ENCODE results near the gene G6PC1. TPM values are rescaled to one million over a fixed set of nuclear protein-coding genes. Genes with fewer than 3 reads are reported as not detected.
"Not testable (repeated sequence)": the region's sequence is repeated elsewhere in the genome, so short reads cannot be mapped to it uniquely, and the experiment has no call there.

G6PC1 gene
- total RNA-seq, 1 experiment from 2014 or later: not detected

DNA sequence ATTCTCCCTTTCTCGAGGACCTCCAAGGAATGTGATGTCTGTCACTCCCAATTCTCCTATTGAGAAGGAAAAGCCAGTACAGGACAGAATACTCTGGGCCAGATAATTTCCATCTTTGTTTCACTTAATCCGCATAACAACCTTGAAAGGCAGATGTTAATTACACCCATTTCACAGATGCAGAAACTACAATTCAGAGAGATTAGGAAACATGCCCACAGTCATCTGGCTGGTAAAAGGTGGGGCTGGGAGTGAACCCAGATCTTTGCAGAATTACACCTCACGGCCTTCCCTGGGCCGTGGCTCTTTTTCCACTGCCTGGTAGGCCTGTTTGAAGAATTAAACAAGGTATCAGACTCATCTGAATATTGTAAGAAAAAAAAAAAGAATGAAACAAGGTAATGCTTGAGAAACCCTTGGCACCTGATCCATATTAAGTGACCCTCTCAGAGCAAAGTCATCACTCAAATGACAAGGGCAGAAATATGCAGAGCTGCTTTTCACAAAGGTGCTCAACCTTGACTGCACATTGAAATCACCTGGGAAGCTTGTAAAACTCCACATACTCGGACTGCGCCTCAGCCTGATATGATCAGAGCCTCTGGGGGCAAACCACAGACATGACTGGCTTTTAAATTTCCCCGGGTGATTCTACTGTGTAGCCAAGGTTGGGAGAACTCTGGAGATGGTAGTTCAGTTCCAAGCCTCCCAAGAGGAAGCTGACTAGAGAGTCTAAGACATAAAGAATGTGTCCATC is 16.6 kb upstream of the G6PC1 start:
- DNase-seq: peak; percentile 7 to 86
- ChIA-PET CTCF (interaction anchor here (0.7 kb wide), 1 partner anchor 521 kb away, joined by 3 read pairs; no protein-coding TSS in a partner anchor), POLR2A (ENCODE audit: unreplicated experiment) (no interaction called here)
- H2AFZ ChIP-seq: no peak overlapping the region
- peaks cover 4% of the 10 kb centered on the region; the same call in 1 of the 2 replicates for H3F3A ChIP-seq (ENCODE audit: insufficient read depth, low read depth)
- H4K20me1 ChIP-seq (ENCODE audit: insufficient read depth): no peaks in the 10 kb centered on the region
- no peaks in the 10 kb centered on the region for H3K36me3 ChIP-seq (ENCODE audit: low read depth)
- no peak overlapping the region for H3K4me3 ChIP-seq
- H3K27ac ChIP-seq: no peak overlapping the region
- intact Hi-C loops (cut with micrococcal nuclease; ENCODE audit: unreplicated experiment): no loop called here
- no TSS peak for BruUV-seq (replicated peaks)
- no peaks in the 10 kb centered on the region for H3K4me1 ChIP-seq (replicated peaks; ENCODE audit: insufficient read depth)
- no peak overlapping the region for H3K4me2 ChIP-seq
- H3K9me2 ChIP-seq (ENCODE audit: insufficient read depth): no peaks in the 10 kb centered on the region
- no peaks in the 10 kb centered on the region for H3K79me2 ChIP-seq (ENCODE audit: low read depth)
- peaks cover 12% of the 10 kb centered on the region for H3K27me3 ChIP-seq (ENCODE audit: insufficient read depth, low read depth)
- no peak for TF ChIP-seq EZH2 (IDR thresholded peaks at IDR 0.05; ENCODE audit: low read depth)
- TF ChIP-seq, protein P1, sequence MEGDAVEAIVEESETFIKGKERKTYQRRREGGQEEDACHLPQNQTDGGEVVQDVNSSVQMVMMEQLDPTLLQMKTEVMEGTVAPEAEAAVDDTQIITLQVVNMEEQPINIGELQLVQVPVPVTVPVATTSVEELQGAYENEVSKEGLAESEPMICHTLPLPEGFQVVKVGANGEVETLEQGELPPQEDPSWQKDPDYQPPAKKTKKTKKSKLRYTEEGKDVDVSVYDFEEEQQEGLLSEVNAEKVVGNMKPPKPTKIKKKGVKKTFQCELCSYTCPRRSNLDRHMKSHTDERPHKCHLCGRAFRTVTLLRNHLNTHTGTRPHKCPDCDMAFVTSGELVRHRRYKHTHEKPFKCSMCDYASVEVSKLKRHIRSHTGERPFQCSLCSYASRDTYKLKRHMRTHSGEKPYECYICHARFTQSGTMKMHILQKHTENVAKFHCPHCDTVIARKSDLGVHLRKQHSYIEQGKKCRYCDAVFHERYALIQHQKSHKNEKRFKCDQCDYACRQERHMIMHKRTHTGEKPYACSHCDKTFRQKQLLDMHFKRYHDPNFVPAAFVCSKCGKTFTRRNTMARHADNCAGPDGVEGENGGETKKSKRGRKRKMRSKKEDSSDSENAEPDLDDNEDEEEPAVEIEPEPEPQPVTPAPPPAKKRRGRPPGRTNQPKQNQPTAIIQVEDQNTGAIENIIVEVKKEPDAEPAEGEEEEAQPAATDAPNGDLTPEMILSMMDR (conservative IDR thresholded peaks at IDR 0.05): no peak
- H3K9me3 ChIP-seq (ENCODE audit: insufficient read depth, low read depth): no peaks in the 10 kb centered on the region

- H3K9me3 ChIP-seq (ENCODE audit: insufficient read depth, low read depth); H3K4me3 ChIP-seq; DNase-seq; H3K79me2 ChIP-seq (ENCODE audit: low read depth); H2AFZ ChIP-seq; H3K36me3 ChIP-seq (ENCODE audit: low read depth); intact Hi-C loops (cut with micrococcal nuclease; ENCODE audit: unreplicated experiment); BruUV-seq (replicated peaks); H3K27me3 ChIP-seq (ENCODE audit: insufficient read depth, low read depth); H3K4me2 ChIP-seq; POLR2A ChIA-PET (ENCODE audit: unreplicated experiment); H3K27ac ChIP-seq; H4K20me1 ChIP-seq (ENCODE audit: insufficient read depth); H3K9me2 ChIP-seq (ENCODE audit: insufficient read depth); H3F3A ChIP-seq (ENCODE audit: insufficient read depth, low read depth); CTCF ChIA-PET; H3K4me1 ChIP-seq (replicated peaks; ENCODE audit: insufficient read depth): not testable (repeated sequence)
Observed at GRCh38 chr17:42885806-42886205, 14.8 kb upstream of the G6PC1 start.

DNA sequence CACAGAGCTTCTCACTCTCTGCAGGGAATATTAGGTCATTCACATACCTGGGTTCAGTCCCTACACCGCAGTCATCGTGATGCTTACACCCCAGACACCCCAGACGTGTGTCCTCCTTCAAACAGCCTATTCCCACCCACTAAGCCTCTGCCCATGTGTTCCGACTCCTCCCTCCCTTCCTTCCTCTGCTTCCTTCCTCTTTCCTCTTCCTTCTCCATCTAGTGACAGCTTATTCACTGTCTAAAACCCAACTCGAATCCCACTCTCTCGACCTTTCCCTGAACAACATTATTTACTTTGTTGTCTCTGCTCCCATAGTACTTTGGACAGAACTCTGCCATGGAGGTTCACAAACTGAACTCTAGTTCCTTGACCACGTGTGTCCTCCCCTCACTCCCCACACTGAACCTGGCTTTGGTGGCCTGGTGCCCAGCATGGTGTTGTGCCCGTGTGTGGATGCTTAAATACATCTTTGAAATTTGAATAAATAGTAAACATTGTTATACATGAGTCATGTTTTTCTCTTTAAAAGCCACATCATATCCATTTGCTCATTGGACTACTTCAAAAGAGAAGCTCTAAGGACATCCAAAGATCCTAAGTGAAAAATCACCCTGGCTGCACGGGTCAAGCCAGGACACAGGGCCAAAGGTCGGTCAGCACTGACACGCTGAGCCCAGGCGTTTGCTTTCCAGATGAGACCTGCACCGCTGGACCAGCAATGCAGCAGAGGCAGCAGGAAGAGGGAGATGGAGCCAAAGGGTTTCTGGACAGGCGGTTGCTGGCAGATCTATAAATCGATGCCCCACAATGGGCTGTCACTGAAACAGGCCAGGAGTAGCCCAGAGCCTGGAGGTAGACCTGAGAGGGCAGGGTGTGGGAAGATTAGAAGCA is 14.1 kb upstream of the G6PC1 start:
- Histone ChIP-seq H3K4me1 (replicated peaks; ENCODE audit: insufficient read depth) (no peaks in the 10 kb centered on the region), H3K79me2 (ENCODE audit: low read depth) (no peaks in the 10 kb centered on the region), H3K27ac (no peak overlapping the region), H3F3A (ENCODE audit: insufficient read depth, low read depth) (peaks cover 4% of the 10 kb centered on the region; the same call in 1 of the 2 replicates), H3K9me2 (ENCODE audit: insufficient read depth) (no peaks in the 10 kb centered on the region), H3K36me3 (ENCODE audit: low read depth) (no peaks in the 10 kb centered on the region), H3K4me2 (no peak overlapping the region), H2AFZ (no peak overlapping the region), H4K20me1 (ENCODE audit: insufficient read depth) (no peaks in the 10 kb centered on the region), H3K4me3 (no peak overlapping the region), H3K27me3 (ENCODE audit: insufficient read depth, low read depth) (no peaks in the 10 kb centered on the region), H3K9me3 (ENCODE audit: insufficient read depth, low read depth) (no peaks in the 10 kb centered on the region)
- intact Hi-C loops (cut with micrococcal nuclease; ENCODE audit: unreplicated experiment): no loop called here
- CTCF ChIA-PET: no interaction called here
- TF ChIP-seq, protein P1 (conservative IDR thresholded peaks at IDR 0.05): no peak
- TF ChIP-seq EZH2 (IDR thresholded peaks at IDR 0.05; ENCODE audit: low read depth): no peak
- no peak for DNase-seq
- no TSS peak for BruUV-seq (replicated peaks)
- POLR2A ChIA-PET (ENCODE audit: unreplicated experiment): no interaction called here

Data from PC-9 (cell line).